GM19397 (cell line): ENCODE data around the gene RNF220.
A peak's percentile ranks its signal among the peaks of the same experiment; 100 is the strongest.

Experiments used
- ATAC-seq: cut with Tn5 transposase; IDR thresholded peaks from one replicate; pipeline ENCODE4 v1.9.1; 2021; ENCODE audit warnings: mild to moderate bottlenecking, moderate library complexity; ENCODE audit not compliant: unreplicated experiment

The RNF220 gene

GRCh38 chr1:44672961-44673674 is 268.1 kb downstream of the RNF220 start:
- ATAC-seq, result no peak

GRCh38 chr1:44673675-44674112 is 268.6 kb downstream of the RNF220 start:
- no peak for ATAC-seq

DNA sequence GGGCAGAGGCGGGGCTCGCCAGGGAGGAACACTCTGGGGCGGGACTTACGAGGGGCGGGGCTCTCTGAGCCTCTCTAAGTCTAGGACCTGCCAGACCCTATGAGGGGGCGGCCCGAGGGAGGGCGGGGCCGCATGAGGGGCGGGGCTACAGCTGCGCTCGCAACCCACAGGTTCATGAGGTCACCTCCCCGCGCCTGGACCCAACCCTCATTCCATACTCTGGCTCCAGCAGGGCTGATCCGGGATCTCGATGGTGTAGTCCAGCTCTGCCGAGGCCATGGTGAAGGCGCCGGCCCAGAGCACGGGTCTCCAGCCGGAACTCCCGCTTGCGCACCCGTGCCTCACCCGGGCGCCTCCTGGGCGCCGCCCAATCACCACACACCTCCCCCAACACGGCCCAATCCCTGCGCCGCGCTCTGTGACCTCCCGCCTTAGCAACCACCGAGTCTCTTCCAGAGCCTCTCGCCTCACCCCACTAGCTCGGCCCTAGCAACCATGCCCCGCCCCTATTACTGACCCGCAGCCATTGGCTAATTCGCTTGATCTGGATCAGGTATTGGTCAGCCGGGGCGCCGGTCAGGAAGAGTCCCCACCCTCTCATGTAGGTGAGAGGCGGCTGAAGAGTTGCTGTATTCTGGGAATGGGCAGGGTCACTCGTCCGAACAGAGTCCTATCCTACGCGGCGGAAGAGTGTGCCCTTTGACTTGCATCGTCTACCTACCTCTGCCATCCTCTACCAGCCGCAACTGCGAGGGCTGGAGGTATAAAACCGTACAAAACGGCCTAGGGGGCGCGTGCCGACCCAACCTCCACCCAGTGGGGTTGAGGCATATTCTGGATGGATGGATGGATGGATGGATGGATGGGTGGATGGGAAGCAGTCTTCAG is 269.3 kb downstream of the RNF220 start, which contains the start of the genes ARMH1 and TMEM53:
ARMH1 (plus strand) TSS at position 602 of the 888 bp plus-strand sequence. CDS start 14,984 bp downstream, outside the sequence.
TMEM53 (minus strand) TSS at position 369 of the 888 bp plus-strand sequence; CDS start at position 279, 90 bp downstream.
- peak; percentile 93 for ATAC-seq

GRCh38 chr1:44675186-44675585 is 270.1 kb downstream of the RNF220 start:
- no peak for ATAC-seq

GRCh38 chr1:44676484-44677200 is 271.6 kb downstream of the RNF220 start:
- no peak for ATAC-seq

- no peak for ATAC-seq
Observed at GRCh38 chr1:44677201-44677766, 272.2 kb downstream of the RNF220 start.

DNA sequence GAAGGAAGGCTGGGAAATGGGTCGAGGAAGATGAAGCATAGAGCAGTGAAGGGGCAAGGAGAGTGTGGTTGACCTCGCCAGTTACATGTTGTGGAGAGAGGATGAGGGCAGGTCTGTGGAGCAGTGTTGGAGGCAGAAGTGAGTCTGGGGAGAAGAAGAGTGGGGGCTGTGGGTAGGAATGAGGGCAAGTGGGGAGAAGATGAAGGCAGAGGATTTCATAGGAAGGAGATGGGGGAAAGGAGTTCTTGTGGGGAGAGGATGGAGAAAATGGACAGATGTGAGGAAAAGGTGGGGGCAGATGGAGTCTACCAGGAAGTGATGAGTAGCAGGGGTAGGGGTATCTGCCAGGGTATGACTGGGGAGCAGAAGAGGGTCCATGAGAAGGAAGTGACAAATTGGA is 273.1 kb downstream of the RNF220 start:
- ATAC-seq, result no peak

DNA sequence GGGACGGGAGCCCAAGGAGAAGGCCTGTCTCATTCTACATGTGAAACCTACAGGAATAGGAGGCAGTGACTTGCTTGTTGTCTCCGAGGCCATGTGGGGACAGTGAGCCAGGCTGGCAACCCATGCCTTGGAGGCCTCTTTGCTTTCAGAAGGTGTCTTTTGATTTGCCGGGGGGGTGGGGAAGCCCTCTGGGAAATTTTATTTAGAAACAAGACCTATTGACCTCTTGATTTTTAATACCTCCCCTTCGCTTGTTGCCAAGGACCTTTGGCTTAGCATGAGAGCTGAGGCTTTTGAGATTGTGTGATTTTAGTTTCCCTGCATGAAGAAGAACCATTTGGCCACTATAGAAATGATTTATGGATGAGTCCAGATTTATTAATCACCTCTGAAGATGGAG is 273.6 kb downstream of the RNF220 start:
- ATAC-seq, result no peak

DNA sequence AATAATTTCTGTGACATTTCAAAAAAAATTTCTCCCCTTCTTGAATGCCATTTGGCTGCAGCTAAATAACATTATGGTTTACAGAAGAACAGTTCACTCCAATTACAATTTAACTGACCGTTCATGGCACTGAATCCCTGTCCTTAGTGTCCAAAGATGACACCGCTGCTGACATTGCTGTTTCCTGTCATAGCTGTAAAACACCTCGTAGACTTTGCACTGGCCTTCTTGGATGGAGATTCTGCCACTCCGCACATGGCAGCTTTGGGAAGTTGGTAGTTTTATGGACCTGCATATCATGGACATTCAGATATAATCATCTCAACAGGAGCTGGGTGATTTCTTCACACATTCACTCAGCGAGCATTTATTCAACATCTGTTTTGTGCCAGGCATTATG is 274.4 kb downstream of the RNF220 start:
- no peak for ATAC-seq

- no peak for ATAC-seq
Observed at GRCh38 chr1:44681905-44682882, 277.1 kb downstream of the RNF220 start.

DNA sequence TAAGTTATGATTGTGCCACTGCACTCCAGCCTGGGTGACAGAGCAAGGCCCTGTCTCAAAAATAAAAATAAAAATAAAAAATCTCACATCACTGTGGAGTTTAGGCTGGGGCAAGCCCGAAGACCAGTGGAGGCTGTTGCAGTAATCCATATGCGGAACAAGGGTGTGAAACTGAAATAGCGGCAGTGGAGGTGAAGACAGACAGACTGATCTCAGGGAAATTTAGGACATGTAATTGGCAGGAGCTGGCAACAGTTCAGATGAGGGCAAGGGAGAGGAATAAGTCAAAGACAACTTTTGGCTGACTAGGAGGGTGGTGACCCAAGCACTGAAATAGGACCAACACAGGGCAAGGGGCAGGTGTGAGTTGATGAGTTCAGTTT is 277.8 kb downstream of the RNF220 start:
- no peak for ATAC-seq

DNA sequence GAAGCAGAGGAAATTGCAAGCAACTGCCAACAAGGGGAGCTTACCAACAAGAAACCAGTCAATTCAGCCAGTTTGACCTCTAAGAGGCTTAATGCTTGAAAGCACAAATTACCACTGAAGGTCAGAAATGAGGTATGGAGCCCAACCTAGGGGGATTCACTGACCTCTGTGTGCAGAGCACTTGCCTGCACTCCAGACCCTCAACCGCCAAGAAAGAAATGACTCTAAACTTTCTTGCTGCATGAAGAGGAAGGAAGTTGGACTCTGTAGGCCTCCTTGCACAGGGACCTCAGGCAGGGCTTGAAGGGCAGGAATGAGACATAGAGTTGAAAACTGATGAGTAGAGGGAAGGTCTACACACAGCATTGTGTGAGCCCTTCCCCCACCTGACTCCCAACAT is 279.5 kb downstream of the RNF220 start:
- peak; percentile 75 for ATAC-seq

- ATAC-seq, result no peak
Observed at GRCh38 chr1:44685218-44685617, 280.2 kb downstream of the RNF220 start.

GRCh38 chr1:44685881-44686280 is 280.8 kb downstream of the RNF220 start:
- ATAC-seq, result no peak

DNA sequence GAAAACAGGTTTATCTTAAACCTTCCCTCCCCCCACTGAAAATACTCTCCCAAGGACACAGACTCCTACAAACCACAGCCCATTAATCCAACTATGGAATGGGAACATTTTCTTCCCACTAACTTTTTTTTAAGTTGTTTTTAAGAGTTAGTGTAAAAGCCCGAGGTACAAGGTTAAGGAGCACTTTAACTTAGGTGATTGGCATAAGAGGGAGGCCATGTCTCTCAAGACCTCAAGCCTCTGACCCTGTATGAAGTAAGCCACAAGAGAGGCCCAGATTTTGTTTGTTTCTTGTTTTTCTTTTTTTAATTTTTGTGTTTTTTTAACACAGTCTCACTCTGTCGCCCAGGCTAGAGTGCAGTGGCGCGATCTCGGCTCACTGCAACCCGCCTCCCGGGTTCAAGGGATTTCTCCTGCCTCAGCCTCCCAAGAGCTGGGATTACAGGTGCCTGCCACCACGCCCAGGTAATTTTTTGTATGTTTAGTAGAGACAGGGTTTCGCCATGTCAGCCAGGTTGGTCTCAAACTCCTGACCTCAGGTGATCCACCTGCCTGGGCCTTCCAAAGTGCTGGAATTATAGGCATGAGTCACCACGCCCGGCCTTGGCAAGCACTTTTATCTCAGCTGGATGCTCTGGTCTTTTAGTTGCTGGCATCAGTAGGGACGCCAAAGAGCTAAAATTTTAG is 283.8 kb downstream of the RNF220 start:
- no peak for ATAC-seq

- no peak for ATAC-seq
Observed at GRCh38 chr1:44689447-44689765, 284.4 kb downstream of the RNF220 start.

- no peak for ATAC-seq
Observed at GRCh38 chr1:44693159-44693558, 288.1 kb downstream of the RNF220 start.

DNA sequence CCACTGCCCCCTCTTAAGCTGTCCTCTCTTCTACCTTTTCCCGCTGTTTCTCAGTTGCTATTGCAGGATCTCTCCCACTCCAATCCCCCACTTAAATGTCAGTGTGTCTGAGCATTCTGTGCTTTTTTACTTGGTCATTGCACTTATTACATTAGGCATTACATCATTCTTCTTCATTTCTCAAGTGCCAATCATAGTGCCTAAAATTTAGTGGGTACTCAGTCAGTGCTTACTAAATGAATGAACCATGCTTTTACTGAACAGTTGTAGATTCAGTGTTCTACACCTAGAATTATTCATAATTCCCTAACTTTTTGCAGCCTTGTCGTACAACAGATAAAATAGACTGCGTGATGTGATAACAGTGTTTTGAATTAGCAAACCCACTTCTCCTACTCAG is 288.8 kb downstream of the RNF220 start:
- ATAC-seq, result no peak

GRCh38 chr1:44694863-44695478 is 289.9 kb downstream of the RNF220 start:
- peak; percentile 53 for ATAC-seq
